Measurements from ENCODE around the gene CREG2.

Gene CREG2

GRCh38 chr2:101306410-101306809 is 80.9 kb downstream of the CREG2 start:
- no peak for DNase-seq (ENCODE audit: low read depth)

GRCh38 chr2:101305492-101306078 is 81.7 kb downstream of the CREG2 start:
- DNase-seq (ENCODE audit: low read depth), result no peak

GRCh38 chr2:101305035-101305434 is 82.3 kb downstream of the CREG2 start:
- no peak for DNase-seq (ENCODE audit: low read depth)

GRCh38 chr2:101303688-101304087 is 83.6 kb downstream of the CREG2 start:
- no peak for DNase-seq (ENCODE audit: low read depth)

GRCh38 chr2:101302016-101302415 is 85.3 kb downstream of the CREG2 start:
- no peak for DNase-seq (ENCODE audit: low read depth)

- DNase-seq (ENCODE audit: low read depth), result no peak
Measured at GRCh38 chr2:101300836-101301235, 86.5 kb downstream of the CREG2 start.

- DNase-seq (ENCODE audit: low read depth), result no peak
Measured at GRCh38 chr2:101300164-101300563, 87.1 kb downstream of the CREG2 start.

- no peak for DNase-seq (ENCODE audit: low read depth)
Measured at GRCh38 chr2:101299604-101300003, 87.7 kb downstream of the CREG2 start.

- no peak for DNase-seq (ENCODE audit: low read depth)
Measured at GRCh38 chr2:101297383-101297782, 89.9 kb downstream of the CREG2 start.

- DNase-seq (ENCODE audit: low read depth), result no peak
Measured at GRCh38 chr2:101296371-101296770, 90.9 kb downstream of the CREG2 start.

- no peak for DNase-seq (ENCODE audit: low read depth)
Measured at GRCh38 chr2:101295895-101296294, 91.4 kb downstream of the CREG2 start.

Data from T-helper 22 cell (primary cell).